HG03354 (cell line): Measurements from ENCODE around the gene PTF1A.

ENCODE experiments used
- ATAC-seq: cut with Tn5 transposase; IDR thresholded peaks from one replicate; pipeline ENCODE4 v1.9.1; 2021; ENCODE audit warnings: mild to moderate bottlenecking; ENCODE audit not compliant: unreplicated experiment, poor library complexity, severe bottlenecking

Gene PTF1A

GRCh38 chr10:23186178-23186577 is 5.9 kb upstream of the PTF1A start:
- ATAC-seq: no peak

- ATAC-seq: no peak
Observed at GRCh38 chr10:23186697-23187096, 5.4 kb upstream of the PTF1A start.

- no peak for ATAC-seq
Observed at GRCh38 chr10:23187155-23187554, 5.0 kb upstream of the PTF1A start.

- no peak for ATAC-seq
Observed at GRCh38 chr10:23189024-23189423, 3.1 kb upstream of the PTF1A start.

GRCh38 chr10:23190872-23191763 is 994 bp upstream of the PTF1A start:
- no peak for ATAC-seq

GRCh38 chr10:23192712-23193434 is 761 bp downstream of the PTF1A start:
- no peak for ATAC-seq

GRCh38 chr10:23193435-23194074 is 1.4 kb downstream of the PTF1A start:
- no peak for ATAC-seq

GRCh38 chr10:23194471-23194965 is 2.4 kb downstream of the PTF1A start:
- ATAC-seq: no peak

- ATAC-seq: no peak
Observed at GRCh38 chr10:23194966-23195845, 3.1 kb downstream of the PTF1A start.

- ATAC-seq: no peak
Observed at GRCh38 chr10:23195846-23196600, 3.9 kb downstream of the PTF1A start.

GRCh38 chr10:23196915-23197314 is 4.8 kb downstream of the PTF1A start:
- ATAC-seq: no peak

- no peak for ATAC-seq
Observed at GRCh38 chr10:23197416-23197861, 5.3 kb downstream of the PTF1A start.

- ATAC-seq: no peak
Observed at GRCh38 chr10:23198610-23198939, 6.5 kb downstream of the PTF1A start.

GRCh38 chr10:23198940-23199767 is 7.0 kb downstream of the PTF1A start:
- ATAC-seq: no peak

GRCh38 chr10:23199768-23200511 is 7.8 kb downstream of the PTF1A start:
- ATAC-seq: no peak

GRCh38 chr10:23200586-23200985 is 8.5 kb downstream of the PTF1A start:
- no peak for ATAC-seq

GRCh38 chr10:23200997-23201652 is 9.0 kb downstream of the PTF1A start:
- no peak for ATAC-seq
